Embryonic facial prominence (tissue), 1 donor: ENCODE measurements around the gene CERS1.

Experiments
- DNase-seq: peaks from one replicate; pipeline ENCODE4 v3.0.0-alpha.2; 2016; ENCODE audit errors: extremely low spot score

CERS1 gene, protein sequence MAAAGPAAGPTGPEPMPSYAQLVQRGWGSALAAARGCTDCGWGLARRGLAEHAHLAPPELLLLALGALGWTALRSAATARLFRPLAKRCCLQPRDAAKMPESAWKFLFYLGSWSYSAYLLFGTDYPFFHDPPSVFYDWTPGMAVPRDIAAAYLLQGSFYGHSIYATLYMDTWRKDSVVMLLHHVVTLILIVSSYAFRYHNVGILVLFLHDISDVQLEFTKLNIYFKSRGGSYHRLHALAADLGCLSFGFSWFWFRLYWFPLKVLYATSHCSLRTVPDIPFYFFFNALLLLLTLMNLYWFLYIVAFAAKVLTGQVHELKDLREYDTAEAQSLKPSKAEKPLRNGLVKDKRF

DNA sequence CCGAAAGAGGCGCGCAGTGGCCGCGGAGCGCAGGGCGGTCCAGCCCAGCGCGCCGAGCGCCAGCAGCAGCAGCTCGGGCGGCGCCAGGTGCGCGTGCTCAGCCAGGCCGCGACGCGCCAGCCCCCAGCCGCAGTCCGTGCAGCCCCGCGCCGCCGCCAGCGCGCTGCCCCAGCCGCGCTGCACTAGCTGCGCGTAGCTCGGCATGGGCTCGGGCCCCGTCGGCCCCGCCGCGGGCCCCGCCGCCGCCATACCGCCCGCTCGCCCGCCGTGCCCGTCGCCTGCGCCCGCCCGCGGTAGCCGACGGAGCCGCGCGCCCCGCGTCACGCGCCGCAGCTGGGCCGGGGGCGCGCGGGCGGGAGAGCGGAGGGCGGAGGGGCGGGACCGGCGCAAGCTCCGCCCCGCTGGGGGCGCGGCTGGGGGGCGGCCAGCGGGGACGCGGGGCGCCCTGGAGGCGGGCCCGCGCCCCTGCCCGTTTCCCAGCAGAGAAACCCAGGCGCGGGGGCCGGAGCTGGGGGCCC lies at the start of gene CERS1:
CERS1 (minus strand) TSS at position 335 of the 518 bp plus-strand sequence; CDS start at position 249, 86 bp downstream.
- no peak for DNase-seq

DNA sequence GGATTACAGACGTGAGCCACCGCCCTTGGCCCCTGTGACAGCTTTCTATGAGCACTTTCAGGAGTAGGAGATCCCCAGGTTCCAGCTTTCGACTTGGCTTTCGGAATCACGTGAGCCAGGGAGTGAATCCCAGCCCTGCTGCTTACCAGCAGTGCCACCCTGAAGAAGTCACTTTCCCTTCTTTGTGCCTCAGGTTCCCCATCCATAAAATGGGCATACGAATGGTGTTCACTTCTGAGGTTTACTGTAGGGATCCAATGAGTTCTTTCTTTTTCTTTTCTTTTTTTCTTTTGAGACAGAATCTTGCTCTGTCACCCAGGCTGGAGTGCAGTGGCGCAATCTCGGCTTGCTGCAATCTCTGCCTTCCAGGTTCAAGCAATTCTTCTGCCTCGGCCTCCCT lies 49.3 kb upstream of the CERS1 start:
- DNase-seq: no peak

DNA sequence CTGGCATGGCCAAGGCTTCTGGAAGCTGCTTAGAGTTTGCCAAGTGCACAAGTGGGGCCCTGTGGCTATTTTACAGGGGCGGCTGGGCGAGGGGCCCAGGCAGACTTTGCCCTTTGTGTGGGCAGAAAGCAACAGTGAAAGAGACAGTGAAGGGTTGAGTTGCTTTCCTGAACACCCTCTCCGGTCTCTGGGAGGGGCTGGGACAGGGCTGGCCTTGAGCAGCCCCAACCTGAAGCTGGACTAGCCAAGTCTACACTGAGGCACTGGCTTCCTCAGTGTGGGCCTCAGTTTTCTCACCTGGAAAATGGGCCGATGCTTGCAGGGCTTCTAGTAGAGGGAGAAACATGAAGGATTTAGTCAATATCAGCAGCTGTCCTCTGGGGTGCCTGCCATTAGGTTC lies 47.5 kb upstream of the CERS1 start:
- DNase-seq: no peak

DNA sequence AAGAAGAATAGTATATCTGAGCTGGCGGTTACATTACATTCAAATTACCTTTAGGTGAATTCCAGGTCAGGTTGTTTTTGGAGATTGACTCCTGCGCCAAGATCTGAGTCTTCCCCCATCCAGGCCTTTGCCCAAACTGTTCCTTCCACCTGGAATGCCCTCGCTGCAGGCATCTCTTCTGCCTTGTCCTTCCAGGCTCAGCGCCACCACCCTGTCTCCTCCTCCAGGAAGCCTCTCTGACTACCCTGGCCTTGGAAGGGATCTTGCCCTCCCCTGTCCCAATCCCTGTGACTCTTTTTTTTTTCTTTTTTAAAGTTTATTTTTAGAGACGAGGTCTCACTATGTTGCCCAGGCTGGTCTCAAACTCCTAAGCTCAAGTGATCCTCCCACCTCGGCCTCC lies 46.7 kb upstream of the CERS1 start:
- DNase-seq: no peak

DNA sequence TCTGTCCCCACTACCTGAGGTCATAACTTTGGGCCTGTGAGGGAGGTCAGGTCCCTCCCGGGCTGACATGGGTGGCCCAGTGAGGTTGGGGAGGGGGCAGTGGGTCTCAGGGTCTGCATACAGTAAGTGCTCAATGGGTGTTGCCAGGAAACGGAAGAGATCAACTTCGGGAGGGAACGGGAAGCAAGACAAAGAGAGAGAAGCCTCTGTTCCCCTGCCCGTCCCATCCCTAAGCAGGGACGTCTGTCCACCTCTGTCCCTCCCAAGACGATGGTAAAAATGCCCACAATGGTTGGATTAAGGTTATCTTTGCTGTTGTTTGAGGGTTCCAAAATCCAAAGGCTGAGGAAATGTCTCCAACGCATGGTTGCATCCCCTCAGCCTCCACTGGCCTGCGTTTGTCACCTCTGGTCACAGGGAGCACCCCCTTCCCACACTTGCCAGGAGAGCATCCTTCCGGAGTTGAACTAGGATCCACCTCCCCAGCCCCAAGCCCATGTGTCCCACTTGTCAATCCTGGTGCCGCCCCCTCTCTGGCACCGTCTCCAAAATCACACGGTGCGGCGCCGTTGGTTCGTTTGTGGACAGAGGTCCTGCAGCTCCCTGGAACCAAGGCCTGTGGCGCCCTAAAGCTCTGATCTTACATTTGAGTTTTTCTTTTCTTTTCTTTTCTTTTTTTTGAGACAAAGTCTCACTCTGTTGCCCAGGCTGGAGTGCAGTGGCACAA lies 45.8 kb upstream of the CERS1 start:
- no peak for DNase-seq

DNA sequence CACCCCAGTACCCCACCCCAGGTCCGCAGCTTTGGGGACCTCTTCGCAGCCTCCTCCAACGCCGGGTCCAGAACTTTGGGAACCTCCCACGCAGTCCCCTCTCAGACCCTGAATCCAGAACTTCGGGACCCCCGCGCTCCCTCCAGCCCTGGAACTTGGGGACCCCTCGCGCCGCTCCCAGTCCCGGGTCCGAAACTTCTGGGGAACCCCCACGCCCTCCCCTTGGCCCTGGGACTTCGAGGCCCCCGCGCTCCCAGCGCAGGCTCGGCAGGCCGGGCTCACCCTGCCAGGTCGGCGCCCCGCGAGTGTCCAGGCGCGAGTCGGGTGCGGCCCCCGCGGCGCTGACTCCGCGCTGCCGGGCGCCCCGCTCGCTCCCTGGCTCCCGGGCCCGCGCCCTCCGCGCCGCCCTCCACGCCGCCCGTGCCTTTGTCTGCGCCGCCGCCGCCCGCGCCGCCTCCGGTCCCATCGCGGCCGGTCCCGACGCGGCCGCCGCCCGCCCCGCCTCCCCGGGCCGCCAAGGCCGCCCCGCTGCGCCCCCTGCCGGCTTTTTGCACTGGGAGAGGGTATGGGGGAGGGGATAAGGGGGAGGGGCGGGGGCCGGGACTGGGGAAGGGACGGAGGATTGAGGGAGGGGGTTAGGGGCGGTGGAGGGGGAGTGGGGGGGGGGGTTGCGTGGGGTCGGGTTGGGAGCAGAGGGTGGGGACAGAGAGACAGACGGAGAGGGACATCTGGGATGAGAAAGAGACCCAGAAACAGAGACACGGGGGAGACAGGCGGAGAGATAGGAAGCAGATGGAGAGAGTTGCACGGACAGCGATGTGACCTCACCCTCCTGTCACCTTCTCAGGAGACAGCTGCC lies 45.0 kb upstream of the CERS1 start, which contains the start of gene HOMER3:
HOMER3 (minus strand) TSS at position 449 of the 859 bp plus-strand sequence. CDS start 2,235 bp downstream, outside the sequence.
- peak; percentile 51 for DNase-seq

DNA sequence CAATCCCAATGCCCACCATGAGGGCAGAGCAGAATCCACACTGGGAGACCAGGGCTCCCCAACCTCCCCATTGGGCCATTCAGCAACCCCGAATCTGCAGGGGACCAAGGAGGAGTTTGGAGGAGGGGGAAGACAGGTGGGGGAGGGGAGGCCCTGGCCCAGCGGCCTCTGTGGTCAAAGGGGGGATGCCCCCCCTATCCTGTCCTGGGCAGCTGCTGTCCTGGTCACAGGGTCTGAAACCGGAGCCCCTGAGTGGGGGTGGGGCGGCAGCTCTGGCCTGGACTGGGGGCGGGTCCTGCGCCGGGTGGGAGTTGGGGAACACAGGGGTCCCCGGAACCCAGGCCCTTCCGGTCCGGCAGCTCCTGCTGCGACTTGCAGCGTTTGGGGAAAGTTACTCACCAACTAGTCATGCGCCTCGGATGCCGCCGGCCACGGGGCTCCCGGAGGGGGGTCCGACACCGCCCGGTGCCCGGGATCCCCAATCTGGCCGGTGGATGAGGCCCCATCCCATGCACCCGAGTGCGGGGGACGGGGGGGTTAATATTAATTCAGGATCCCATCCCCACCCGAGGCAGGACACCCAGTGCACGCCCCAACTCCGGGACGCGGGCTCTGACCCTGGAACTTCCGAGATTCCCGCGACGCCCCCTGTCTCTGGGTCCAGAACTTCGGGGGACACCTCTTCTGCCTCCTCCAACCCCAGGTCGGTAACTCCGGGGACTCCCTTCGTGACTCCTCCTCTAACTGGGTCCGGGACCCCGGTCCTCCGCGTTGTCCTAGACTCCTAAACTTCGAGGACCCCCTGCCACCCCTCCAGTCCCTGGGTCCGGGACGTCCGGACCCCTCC lies 44.2 kb upstream of the CERS1 start:
- no peak for DNase-seq

DNA sequence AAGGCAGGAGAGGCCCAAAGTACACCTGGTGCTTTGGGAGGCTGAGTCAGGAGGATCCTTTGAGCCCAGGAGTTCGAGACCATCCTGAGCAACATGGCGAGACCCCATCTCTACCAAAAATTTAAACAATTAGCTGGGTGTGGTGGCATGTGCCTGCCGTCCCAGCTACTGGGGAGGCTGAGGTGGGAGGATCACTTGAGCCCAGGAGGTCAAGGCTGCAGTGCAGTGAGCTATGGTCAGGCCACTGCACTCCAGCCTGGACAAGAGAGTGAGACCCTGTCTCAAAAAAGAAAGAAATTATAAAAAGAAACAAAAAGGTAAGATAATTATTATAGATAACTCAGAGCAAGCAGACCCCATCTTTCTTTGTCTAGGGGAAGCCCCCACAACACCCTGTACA lies 43.2 kb upstream of the CERS1 start:
- no peak for DNase-seq

DNA sequence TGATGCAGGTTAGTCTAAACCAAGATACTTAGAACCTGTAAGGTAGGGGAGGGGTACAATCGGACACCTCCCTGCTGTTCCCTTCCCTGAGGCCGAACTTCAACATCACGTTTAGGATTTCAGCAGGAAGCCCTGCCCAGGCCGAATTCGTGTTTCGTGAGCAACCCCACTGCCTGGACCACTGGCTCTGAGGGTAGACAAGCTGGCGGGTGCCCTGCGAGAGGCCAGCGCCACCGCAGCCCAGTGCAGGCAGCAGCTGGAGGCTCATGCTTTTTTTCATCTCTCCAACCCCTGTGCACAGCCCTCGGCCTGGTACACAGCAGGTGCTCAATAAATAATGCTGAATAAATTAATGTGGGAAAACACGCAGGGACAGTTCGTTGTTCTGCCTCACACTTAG lies 37.3 kb upstream of the CERS1 start:
- DNase-seq: no peak

DNA sequence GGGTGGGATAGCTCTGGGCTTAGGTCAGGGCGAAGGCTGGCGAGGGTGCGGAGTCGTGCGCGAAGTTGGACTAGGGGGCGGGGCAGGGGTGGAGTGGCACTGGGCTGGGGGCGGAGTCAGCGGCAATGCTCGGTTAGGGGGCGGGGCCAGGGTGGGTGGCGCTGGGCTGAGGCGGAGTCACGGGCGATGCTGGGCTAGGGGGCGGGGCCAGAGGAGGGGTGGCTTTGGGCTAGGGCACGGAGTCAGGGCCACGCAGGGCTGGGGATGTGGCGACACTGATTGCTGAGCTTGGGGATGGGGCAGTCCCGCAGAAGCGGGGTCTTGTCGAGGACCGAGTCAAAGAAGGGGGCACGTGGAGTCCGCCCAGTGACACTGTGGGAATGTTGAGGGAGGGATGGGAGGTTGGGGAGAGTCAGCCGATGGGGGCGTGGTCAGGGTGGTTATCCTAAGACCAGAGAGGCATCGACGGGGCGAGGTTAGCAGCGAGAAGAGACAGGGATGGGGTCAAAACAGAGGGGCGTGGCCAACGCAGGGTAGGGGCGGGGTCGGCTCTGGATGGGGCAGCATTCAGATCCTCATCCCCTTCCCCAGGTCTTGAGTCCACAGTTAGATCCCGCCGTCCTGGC lies 36.4 kb upstream of the CERS1 start:
- no peak for DNase-seq

DNA sequence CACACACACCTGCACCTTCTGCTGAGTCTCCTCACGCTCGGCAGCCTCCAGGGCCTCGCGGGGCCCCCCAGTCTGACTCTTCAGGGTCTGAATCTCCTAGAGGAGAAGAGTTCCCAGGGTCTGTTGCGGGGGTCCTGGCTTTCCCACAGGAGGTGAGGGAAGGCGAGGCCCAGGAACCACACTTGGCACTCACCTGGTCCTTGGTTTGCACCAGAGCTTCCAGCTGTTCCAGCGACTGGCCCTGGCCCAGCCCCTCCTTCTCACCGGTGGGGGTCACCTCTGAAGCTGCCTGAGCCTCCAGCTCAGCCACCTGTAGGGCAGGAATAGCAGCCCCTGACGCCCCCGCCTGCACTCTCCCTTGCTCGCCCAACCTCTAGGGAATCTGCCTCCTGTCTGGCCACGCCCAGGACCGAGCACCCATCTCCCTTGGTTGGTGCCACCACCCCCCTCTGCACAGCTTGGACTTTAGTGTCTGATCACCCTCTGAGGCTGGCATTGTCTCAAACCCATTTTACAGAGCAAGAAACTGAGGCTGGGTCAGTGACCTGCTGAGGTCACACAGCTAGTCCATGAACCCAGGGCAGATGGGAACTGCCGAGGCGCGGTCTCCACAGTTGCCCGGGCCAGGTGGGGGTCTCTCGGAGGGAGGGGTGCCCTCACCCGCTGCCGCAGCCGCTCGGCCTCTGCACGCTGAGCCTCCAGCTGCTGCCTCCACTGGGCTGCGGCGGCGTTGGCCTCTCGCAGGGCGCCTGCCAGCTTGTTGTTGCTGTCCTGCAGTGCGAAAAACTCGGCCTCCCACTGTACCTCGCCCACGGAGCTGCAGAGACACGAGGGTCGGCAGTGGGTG lies 35.6 kb upstream of the CERS1 start:
- DNase-seq: no peak

DNA sequence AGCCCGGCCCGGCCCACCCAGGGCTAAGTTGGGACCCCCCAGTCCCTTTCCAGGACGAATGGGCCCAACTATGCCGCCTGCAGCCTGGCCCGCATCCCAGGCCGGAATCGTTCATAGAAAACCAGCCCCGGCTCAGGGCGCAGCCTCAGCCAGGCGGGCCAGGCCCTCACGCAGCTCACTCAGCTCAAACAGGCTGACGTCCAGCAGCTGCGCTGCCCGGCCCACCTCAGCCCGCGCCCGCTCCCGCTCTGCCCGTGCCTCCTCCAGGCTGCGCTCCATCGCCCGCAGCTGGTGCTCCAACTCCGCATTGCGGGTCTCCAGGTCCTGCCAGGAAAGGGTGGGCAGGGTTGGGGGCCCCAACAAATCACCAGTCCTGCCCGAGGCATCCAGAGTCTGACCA lies 33.4 kb upstream of the CERS1 start:
- DNase-seq: no peak

DNA sequence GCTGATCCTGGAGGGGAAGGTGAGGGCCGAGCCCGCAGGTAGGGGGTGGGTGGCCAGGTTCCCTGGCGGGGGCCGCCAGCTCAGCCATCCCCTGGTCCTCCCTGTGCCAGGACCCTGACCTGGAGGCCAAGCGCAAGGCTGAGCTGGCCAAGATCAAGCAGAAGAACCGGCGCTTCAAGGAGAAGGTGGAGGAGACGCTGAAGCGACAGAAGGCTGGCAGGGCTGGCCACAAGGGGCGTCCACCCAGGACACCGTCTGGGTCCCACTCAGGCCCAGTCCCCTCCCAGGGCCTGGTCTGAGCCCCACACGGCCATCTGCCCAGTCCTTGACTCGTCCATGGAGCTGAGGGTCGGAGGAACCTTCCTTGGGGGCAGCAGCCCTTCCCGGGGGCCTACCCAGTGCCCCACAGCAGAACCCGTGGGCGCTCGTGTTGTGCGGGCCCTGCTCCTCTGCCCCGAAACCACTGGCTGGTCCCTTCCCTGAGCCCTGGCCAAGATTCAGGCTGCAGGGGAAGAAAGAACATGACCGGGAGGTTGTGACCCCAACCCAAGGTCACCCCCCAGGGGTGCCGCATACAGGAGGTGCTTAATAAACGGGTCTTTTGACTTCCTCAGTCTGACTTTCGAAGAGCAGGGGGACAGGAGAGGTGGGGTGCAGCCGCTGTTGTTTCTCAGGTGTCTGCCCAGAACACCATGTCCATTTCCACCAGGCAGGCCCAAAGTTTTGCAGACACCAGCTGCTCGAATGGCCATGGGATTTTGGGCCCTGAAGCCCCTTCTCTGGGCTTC lies 32.3 kb upstream of the CERS1 start:
- DNase-seq: no peak

DNA sequence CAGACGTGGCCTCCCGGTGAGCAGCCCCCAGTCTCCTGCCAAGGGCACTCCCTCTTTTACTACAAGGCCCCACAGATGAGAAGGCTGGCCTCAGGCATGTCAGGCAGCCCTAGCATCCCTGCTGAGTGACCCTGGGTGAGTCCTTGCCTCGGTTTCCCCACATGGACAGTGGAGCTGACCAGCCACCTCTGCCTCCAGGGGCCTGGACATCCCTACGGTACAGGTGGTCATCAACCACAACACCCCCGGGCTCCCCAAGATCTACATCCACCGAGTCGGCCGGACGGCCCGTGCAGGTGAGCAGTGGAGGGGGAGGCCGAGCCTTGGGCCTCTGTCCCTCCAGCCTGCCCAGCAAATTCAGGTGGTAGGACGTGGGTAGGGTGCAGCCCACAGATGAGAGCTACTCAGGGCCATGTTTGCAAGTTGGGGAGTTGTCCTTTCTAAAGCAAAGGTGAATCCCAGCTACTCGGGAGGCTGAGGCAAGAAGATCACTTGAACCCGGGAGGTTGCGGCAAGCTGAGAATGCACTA lies 28.8 kb upstream of the CERS1 start:
- no peak for DNase-seq

DNA sequence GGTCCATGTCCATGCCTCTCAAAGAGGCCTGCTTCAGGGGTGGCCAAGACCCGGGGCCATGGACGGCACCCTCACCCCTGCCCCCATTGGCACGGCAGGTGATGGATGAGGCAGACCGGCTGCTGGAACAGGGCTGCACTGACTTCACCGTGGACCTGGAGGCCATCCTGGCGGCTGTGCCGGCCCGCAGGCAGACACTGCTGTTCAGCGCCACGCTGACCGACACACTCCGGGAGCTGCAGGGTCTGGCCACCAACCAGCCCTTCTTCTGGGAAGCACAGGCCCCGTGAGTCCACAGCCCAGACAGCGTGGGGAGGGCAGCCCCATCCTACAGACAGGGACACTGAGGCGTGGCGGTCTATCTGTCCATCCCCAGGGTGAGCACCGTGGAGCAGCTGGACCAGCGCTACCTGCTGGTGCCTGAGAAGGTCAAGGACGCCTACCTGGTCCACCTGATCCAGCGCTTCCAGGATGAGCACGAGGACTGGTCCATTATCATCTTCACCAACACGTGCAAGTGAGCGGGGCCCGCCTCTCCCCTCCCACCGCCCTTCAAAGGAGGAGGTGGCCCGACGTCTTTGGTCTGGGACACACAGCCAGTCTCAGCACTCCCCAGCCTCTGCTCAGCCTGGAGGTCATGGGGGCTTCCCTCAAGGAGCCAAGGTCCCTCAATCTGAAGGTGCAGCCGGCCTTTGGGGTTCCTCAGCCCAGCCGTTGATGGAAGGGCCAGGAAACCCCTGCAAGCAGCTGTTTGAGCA lies 26.4 kb upstream of the CERS1 start:
- no peak for DNase-seq

DNA sequence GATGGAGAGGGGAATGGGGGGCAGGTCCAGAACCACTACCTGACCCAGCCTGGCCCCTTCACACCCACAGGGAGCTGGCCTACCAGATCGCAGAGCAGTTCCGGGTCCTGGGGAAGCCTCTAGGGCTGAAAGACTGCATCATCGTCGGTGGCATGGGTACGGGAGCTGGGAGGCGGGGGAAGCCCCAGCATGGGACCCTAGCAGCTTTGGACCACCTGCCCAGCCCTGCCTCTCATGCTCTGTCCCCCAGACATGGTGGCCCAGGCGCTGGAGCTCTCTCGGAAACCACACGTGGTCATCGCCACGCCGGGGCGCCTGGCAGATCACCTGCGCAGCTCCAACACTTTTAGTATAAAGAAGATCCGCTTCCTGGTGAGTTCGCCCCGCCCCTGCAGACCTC lies 25.6 kb upstream of the CERS1 start:
- DNase-seq: no peak

DNA sequence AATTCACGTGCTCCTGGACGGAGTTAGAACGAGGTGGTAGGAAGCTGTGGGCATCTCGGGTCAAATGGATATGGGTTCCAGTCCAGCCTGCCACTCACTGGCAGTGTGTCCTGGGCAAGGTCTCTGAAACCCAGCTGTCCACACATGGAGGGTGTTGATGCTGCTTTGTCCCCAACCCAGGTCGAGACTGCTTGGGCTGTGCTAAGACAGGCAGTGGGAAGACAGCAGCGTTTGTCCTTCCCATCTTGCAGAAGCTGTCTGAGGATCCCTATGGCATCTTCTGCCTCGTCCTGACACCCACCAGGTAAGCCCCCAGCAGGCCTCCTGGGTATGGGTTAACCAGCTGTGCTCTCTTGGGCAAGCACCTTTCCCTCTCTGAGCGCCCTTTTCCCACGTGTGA lies 24.4 kb upstream of the CERS1 start:
- no peak for DNase-seq

DNA sequence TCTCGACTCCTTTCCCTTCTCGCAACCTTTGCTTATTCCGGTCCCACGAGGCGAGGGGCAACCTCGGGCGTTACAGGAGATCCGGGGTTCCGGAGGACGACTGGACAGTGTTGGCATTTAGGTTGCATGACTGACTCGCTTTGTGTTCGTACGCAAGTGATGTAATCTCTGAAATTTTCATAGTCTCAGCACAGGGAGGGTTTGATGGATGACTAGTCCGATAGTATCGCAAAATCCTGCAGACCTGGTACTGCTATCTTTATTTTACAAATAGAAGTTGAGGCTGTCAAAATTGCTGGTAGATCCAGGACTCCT lies 23.9 kb upstream of the CERS1 start:
- DNase-seq: no peak
